ENCODE data around the gene DNAJC24.

The DNAJC24 gene

DNA sequence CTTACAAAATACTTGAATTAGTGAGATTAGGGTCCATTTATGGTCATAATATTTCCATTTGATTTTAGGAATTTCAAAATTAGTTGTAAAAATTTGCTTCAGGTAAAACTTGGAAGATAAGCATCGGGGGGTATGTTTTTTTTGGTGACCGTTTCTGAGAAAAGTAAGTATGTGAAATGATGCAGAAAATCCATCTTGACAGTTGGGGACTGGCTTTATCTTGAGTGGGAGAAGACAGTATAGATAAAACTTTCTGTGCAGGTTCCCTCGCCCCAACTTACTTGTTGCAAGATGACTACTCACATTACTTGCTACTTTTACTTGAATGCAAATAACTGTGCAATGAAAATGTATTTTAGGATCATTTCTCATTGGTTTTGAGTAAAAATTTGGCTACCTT, 49.5 kb downstream of the DNAJC24 start:
- DNase-seq (ENCODE audit: low spot score): no peak
- in situ Hi-C loops (cut with MboI; ENCODE audit: low sequenced_read_pairs, unreplicated experiment): no loop called here
- TF ChIP-seq, protein P1, sequence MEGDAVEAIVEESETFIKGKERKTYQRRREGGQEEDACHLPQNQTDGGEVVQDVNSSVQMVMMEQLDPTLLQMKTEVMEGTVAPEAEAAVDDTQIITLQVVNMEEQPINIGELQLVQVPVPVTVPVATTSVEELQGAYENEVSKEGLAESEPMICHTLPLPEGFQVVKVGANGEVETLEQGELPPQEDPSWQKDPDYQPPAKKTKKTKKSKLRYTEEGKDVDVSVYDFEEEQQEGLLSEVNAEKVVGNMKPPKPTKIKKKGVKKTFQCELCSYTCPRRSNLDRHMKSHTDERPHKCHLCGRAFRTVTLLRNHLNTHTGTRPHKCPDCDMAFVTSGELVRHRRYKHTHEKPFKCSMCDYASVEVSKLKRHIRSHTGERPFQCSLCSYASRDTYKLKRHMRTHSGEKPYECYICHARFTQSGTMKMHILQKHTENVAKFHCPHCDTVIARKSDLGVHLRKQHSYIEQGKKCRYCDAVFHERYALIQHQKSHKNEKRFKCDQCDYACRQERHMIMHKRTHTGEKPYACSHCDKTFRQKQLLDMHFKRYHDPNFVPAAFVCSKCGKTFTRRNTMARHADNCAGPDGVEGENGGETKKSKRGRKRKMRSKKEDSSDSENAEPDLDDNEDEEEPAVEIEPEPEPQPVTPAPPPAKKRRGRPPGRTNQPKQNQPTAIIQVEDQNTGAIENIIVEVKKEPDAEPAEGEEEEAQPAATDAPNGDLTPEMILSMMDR (IDR thresholded peaks at IDR 0.05; ENCODE audit: borderline replicate concordance, control extremely low read depth, extremely low read depth, insufficient read depth, missing control alignments): no peak

DNA sequence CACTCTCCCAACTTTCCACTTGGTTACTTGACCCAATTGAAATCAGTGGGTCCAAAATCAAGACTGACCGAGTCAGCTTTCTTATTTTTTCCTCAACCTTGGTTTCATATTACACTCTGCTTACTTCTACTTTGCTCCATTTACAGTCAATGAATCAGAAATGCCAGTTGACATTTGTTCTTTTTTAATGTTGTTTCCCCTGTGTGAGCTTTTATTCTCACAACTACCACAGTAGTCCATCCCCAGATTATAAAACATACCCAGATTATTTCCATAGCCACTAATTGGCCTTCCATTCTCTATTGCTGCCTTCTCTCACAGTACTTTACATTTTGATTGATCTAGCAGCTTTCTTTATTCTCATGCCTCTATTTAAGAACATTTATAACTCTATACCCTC, 50.0 kb downstream of the DNAJC24 start:
- TF ChIP-seq, protein P1 (IDR thresholded peaks at IDR 0.05; ENCODE audit: borderline replicate concordance, control extremely low read depth, extremely low read depth, insufficient read depth, missing control alignments): no peak
- in situ Hi-C loops (cut with MboI; ENCODE audit: low sequenced_read_pairs, unreplicated experiment): no loop called here
- DNase-seq (ENCODE audit: low spot score): no peak

DNA sequence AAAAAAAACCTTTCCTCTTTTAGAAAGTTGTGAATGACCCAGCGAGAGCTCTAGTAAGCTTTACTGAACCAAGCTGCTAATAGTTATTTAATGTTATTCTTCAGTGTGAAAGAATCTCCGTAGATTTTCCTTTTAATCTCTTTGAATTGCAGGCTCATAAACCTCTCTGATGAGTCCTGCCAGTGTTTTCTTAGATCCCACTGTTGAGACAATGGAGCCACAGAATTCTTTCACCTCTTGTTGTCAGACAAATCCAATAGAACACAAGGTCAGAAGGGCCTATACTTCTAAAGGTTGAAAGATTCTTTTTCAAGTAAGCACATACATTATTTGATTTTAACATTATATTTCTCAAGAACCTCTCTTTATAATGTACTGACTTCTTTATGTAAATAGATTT, 52.2 kb downstream of the DNAJC24 start:
- DNase-seq (ENCODE audit: low spot score): no peak
- TF ChIP-seq, protein P1 (IDR thresholded peaks at IDR 0.05; ENCODE audit: borderline replicate concordance, control extremely low read depth, extremely low read depth, insufficient read depth, missing control alignments): no peak
- in situ Hi-C loops (cut with MboI; ENCODE audit: low sequenced_read_pairs, unreplicated experiment): no loop called here

DNA sequence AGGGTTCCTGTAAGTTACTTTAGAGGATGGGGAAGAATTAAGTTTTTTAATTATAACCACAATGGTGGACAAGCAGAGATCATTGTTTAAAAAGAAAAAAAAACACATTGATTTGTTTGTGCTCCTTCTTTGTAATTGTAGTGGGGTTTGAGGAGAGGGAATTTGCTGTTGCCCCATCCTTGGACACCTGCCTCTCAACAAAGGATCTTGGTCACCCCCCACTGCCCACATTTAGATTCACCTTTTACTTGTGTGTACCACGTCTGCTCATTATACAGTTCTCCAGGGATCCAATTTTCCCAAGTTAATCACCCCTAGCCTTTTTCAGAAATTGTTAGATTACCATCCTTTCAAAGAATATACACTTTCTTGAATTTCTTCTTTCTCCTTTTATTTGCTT, 53.0 kb downstream of the DNAJC24 start:
- in situ Hi-C loops (cut with MboI; ENCODE audit: low sequenced_read_pairs, unreplicated experiment): no loop called here
- TF ChIP-seq, protein P1 (IDR thresholded peaks at IDR 0.05; ENCODE audit: borderline replicate concordance, control extremely low read depth, extremely low read depth, insufficient read depth, missing control alignments): no peak
- no peak for DNase-seq (ENCODE audit: low spot score)

DNA sequence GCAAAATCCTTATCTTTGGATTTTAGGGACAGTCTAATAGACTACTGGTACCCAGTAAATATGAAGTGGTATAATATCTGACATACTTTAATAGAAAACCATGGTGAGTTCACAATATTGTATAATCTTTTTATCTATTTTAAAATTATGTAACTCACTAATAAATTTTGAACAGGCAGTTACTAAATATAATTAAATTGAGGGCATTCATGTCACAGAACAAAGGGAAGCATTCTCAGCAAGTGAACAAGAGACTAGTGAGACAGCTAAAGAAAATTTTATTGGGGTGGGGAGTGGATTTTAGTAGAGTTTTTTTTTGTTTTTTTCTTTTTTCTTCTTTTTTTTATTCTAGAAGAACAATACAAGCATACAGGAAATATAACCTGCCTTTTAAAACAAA, 55.0 kb downstream of the DNAJC24 start:
- TF ChIP-seq, protein P1 (IDR thresholded peaks at IDR 0.05; ENCODE audit: borderline replicate concordance, control extremely low read depth, extremely low read depth, insufficient read depth, missing control alignments): no peak
- in situ Hi-C loops (cut with MboI; ENCODE audit: low sequenced_read_pairs, unreplicated experiment): no loop called here
- DNase-seq (ENCODE audit: low spot score): no peak

DNA sequence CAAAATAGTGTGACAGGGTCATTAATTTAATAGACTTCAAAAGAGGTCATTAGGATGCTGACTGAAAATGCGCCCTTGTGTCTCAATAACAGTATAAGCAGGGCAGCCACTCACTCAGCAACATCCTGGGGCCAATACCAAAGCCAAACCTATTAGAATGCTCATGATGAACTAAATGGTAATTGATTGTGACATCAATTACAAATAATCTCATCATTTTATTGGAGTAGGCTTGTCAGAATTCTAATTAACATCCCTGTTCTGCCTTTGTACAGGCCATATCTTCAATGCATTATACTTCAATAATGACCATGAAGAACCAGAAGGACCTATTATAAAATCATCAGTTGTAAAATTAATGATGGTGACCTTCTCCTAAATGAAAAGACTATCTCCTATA, 64.2 kb downstream of the DNAJC24 start:
- in situ Hi-C loops (cut with MboI; ENCODE audit: low sequenced_read_pairs, unreplicated experiment): no loop called here
- TF ChIP-seq, protein P1 (IDR thresholded peaks at IDR 0.05; ENCODE audit: borderline replicate concordance, control extremely low read depth, extremely low read depth, insufficient read depth, missing control alignments): no peak
- DNase-seq (ENCODE audit: low spot score): no peak

All from GM13976 (cell line).